HepG2 (cell line): ENCODE data around the gene TCFL5. TPM values are rescaled to one million over a fixed set of nuclear protein-coding genes. Genes with fewer than 3 reads are reported as not detected.
A peak's percentile ranks its signal among the peaks of the same experiment; 100 is the strongest.

ENCODE experiments used
- CBFB ChIP-seq: sonication (generic); formaldehyde crosslinking; IDR thresholded peaks from 2 replicates; pipeline ENCODE4 v1.4.0; 2020; ENCODE audit warnings: missing genetic modification reagents
- CENPX ChIP-seq: sonication (generic); formaldehyde crosslinking; IDR thresholded peaks from 2 replicates; pipeline ENCODE4 v1.9.0; 2021; ENCODE audit warnings: mild to moderate bottlenecking, missing genetic modification reagents, moderate library complexity
- DNMT3B ChIP-seq: conservative IDR thresholded peaks from 2 replicates; pipeline ENCODE4 v1.6.1; 2016; ENCODE audit warnings: missing biosample characterization, control low read depth
- EEA1 ChIP-seq: sonication (generic); formaldehyde crosslinking; IDR thresholded peaks from 2 replicates; pipeline ENCODE4 v1.5.1; 2020; ENCODE audit warnings: mild to moderate bottlenecking, missing genetic modification reagents, borderline replicate concordance
- EED ChIP-seq: sonication (generic); formaldehyde crosslinking; IDR thresholded peaks from 2 replicates; pipeline ENCODE4 v1.5.0; 2020; ENCODE audit warnings: mild to moderate bottlenecking, missing genetic modification reagents
- ESRRA ChIP-seq: sonication (generic); formaldehyde crosslinking; IDR thresholded peaks from 2 replicates; pipeline ENCODE4 v1.5.1; 2020; ENCODE audit warnings: mild to moderate bottlenecking, low read depth, missing genetic modification reagents
- HDAC2 ChIP-seq: sonication (generic); formaldehyde crosslinking; IDR thresholded peaks from 2 replicates; pipeline ENCODE4 v1.4.0; 2020; ENCODE audit warnings: missing genetic modification reagents
- HMG20A ChIP-seq: IDR thresholded peaks from 2 replicates; pipeline ENCODE4 v1.6.1; 2016; ENCODE audit warnings: borderline replicate concordance
- HOXA9 ChIP-seq: sonication (generic); formaldehyde crosslinking; IDR thresholded peaks from 2 replicates; pipeline ENCODE4 v1.8.1; 2022; ENCODE audit warnings: missing genetic modification reagents, mild to moderate bottlenecking, moderate library complexity, borderline replicate concordance
- JDP2 ChIP-seq: sonication (generic); formaldehyde crosslinking; IDR thresholded peaks from 2 replicates; pipeline ENCODE4 v1.8.1; 2022; ENCODE audit warnings: missing genetic modification reagents, borderline replicate concordance
- NFIB ChIP-seq: sonication (generic); formaldehyde crosslinking; IDR thresholded peaks from 2 replicates; pipeline ENCODE4 v1.9.0; 2021; ENCODE audit warnings: missing genetic modification reagents, mild to moderate bottlenecking, borderline replicate concordance
- NFYC ChIP-seq: IDR thresholded peaks from 2 replicates; pipeline ENCODE4 v1.6.1; 2016; ENCODE audit warnings: missing genetic modification reagents, missing compliant biosample characterization
- NR3C1 ChIP-seq: sonication (generic); formaldehyde crosslinking; IDR thresholded peaks from 2 replicates; pipeline ENCODE4 v1.4.0; 2020; ENCODE audit warnings: missing genetic modification reagents
- REXO4 ChIP-seq: sonication (generic); formaldehyde crosslinking; IDR thresholded peaks from 2 replicates; pipeline ENCODE4 v1.8.0; 2022; ENCODE audit warnings: missing genetic modification reagents, mild to moderate bottlenecking, borderline replicate concordance
- ZBTB14 ChIP-seq: sonication (generic); formaldehyde crosslinking; IDR thresholded peaks from 2 replicates; pipeline ENCODE4 v1.4.0; 2020; ENCODE audit warnings: missing genetic modification reagents
- ZBTB3 ChIP-seq: sonication (generic); formaldehyde crosslinking; IDR thresholded peaks from 2 replicates; pipeline ENCODE4 v1.4.0; 2020; ENCODE audit warnings: low read depth, mild to moderate bottlenecking, moderate library complexity, missing genetic modification reagents, borderline replicate concordance
- ZNF124 ChIP-seq: sonication (generic); formaldehyde crosslinking; IDR thresholded peaks from 2 replicates; pipeline ENCODE4 v1.4.0; 2020; ENCODE audit warnings: missing genetic modification reagents
- ZNF253 ChIP-seq: sonication (generic); formaldehyde crosslinking; IDR thresholded peaks from 2 replicates; pipeline ENCODE4 v1.8.0; 2022; ENCODE audit warnings: mild to moderate bottlenecking, missing genetic modification reagents, borderline replicate concordance
- ZNF33B ChIP-seq: sonication (generic); formaldehyde crosslinking; IDR thresholded peaks from 2 replicates; pipeline ENCODE4 v1.5.1; 2020; ENCODE audit warnings: mild to moderate bottlenecking, missing genetic modification reagents
- ZNF550 ChIP-seq: sonication (generic); formaldehyde crosslinking; IDR thresholded peaks from 2 replicates; pipeline ENCODE4 v1.4.0; 2020; ENCODE audit warnings: mild to moderate bottlenecking, missing genetic modification reagents, borderline replicate concordance
- ZNF563 ChIP-seq: sonication (generic); formaldehyde crosslinking; IDR thresholded peaks from 2 replicates; pipeline ENCODE4 v1.8.0; 2022; ENCODE audit warnings: mild to moderate bottlenecking, moderate library complexity, missing genetic modification reagents
- ZNF605 ChIP-seq: sonication (generic); formaldehyde crosslinking; IDR thresholded peaks from 2 replicates; pipeline ENCODE4 v1.8.0; 2022; ENCODE audit warnings: mild to moderate bottlenecking, missing genetic modification reagents
- ZNF703 ChIP-seq: sonication (generic); formaldehyde crosslinking; IDR thresholded peaks from 2 replicates; pipeline ENCODE4 v1.5.1; 2020; ENCODE audit warnings: missing genetic modification reagents, mild to moderate bottlenecking, moderate library complexity, borderline replicate concordance
- ZNF891 ChIP-seq: sonication (generic); formaldehyde crosslinking; IDR thresholded peaks from 2 replicates; pipeline ENCODE4 v1.5.0; 2020; ENCODE audit warnings: mild to moderate bottlenecking, missing genetic modification reagents
- polyA plus RNA-seq, 8 experiments: library from polyadenylated mRNA; depleted of rRNA in 3 of 8; stranded (reverse) in 7 of 8; unstranded in 1 of 8; fragments of >200 nt; fragmentation: Illumina TruSeq in 4 of 8; extraction: Trizol in 4 of 8; gene quantifications; 2 replicates each; pipeline versions ENCODE4 v1.2.1 to v1.2.3, GENCODE V29; 2011 to 2016; ENCODE audit warnings: low read depth in 4 of 8, missing spikeins in 1 of 8, mixed read lengths in 1 of 8; ENCODE audit not compliant: insufficient read depth in 1 of 8
- total RNA-seq, 5 experiments: library from RNA; depleted of rRNA; stranded (reverse); fragments of >200 nt; fragmentation: Illumina TruSeq; extraction: Trizol; gene quantifications; 2 replicates each; pipeline ENCODE4 v1.2.3, GENCODE V29; 2016; ENCODE audit warnings: low read depth in 1 of 5
- TF ChIP-seq, protein P1 (sequence below): sonication (generic); formaldehyde crosslinking; IDR thresholded peaks from 2 replicates; pipeline ENCODE4 v1.4.0; 2020; ENCODE audit warnings: mild to moderate bottlenecking, missing genetic modification reagents
- TF ChIP-seq, protein P2 (sequence below): sonication (generic); formaldehyde crosslinking; conservative IDR thresholded peaks from 2 replicates; pipeline ENCODE4 v1.8.1; 2023; ENCODE audit warnings: missing genetic modification reagents
- TF ChIP-seq, protein P3 (sequence below): IDR thresholded peaks from 2 replicates; pipeline ENCODE4 v1.6.1; 2016; ENCODE audit warnings: missing compliant biosample characterization, missing genetic modification reagents, borderline replicate concordance

TCFL5 gene
- total and polyA plus RNA-seq, 2 of the 13 experiments (the other 11 are each of a cell fraction or from before 2014, with no cell fraction given) = 14.8 to 20.0 TPM

- TF ChIP-seq HOXA9 (CRISPR knock-in tag) (peak; percentile 55; the same call in 1 of the 2 replicates), HDAC2 (CRISPR knock-in tag) (no peak), ESRRA (CRISPR knock-in tag) (no peak), DNMT3B (CRISPR knock-in tag) (no peak), ZNF703 (no peak), JDP2 (no peak; the same call in 1 of the 2 replicates), ZNF605 (no peak), NR3C1 (CRISPR knock-in tag) (no peak), HMG20A (no peak), NFIB (CRISPR knock-in tag) (no peak), ZNF124 (CRISPR knock-in tag) (no peak), NFYC (CRISPR knock-in tag) (no peak), ZNF253 (CRISPR knock-in tag) (no peak), REXO4 (CRISPR knock-in tag) (no peak), ZBTB14 (CRISPR knock-in tag) (peak; percentile 60), ZNF563 (CRISPR knock-in tag) (peak; percentile 44), ZNF33B (CRISPR knock-in tag) (no peak), ZNF891 (CRISPR knock-in tag) (peak; percentile 67; the same call in 1 of the 2 replicates), CENPX (no peak), EED (no peak; the same call in 1 of the 2 replicates), ZNF550 (no peak), CBFB (CRISPR knock-in tag) (0 out of 2 replicates have a peak, but pooled peaks have one; percentile 66), ZBTB3 (CRISPR knock-in tag) (0 out of 2 replicates have a peak, but pooled peaks have one; percentile 54), EEA1 (CRISPR knock-in tag) (0 out of 2 replicates have a peak, but pooled peaks have one; percentile 62)
- TF ChIP-seq, protein P1, sequence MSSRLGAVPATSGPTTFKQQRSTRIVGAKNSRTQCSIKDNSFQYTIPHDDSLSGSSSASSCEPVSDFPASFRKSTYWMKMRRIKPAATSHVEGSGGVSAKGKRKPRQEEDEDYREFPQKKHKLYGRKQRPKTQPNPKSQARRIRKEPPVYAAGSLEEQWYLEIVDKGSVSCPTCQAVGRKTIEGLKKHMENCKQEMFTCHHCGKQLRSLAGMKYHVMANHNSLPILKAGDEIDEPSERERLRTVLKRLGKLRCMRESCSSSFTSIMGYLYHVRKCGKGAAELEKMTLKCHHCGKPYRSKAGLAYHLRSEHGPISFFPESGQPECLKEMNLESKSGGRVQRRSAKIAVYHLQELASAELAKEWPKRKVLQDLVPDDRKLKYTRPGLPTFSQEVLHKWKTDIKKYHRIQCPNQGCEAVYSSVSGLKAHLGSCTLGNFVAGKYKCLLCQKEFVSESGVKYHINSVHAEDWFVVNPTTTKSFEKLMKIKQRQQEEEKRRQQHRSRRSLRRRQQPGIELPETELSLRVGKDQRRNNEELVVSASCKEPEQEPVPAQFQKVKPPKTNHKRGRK = no peak
- TF ChIP-seq, protein P2, sequence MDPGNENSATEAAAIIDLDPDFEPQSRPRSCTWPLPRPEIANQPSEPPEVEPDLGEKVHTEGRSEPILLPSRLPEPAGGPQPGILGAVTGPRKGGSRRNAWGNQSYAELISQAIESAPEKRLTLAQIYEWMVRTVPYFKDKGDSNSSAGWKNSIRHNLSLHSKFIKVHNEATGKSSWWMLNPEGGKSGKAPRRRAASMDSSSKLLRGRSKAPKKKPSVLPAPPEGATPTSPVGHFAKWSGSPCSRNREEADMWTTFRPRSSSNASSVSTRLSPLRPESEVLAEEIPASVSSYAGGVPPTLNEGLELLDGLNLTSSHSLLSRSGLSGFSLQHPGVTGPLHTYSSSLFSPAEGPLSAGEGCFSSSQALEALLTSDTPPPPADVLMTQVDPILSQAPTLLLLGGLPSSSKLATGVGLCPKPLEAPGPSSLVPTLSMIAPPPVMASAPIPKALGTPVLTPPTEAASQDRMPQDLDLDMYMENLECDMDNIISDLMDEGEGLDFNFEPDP = 0 out of 2 replicates have a peak, but pooled peaks have one; percentile 96
- TF ChIP-seq, protein P3, sequence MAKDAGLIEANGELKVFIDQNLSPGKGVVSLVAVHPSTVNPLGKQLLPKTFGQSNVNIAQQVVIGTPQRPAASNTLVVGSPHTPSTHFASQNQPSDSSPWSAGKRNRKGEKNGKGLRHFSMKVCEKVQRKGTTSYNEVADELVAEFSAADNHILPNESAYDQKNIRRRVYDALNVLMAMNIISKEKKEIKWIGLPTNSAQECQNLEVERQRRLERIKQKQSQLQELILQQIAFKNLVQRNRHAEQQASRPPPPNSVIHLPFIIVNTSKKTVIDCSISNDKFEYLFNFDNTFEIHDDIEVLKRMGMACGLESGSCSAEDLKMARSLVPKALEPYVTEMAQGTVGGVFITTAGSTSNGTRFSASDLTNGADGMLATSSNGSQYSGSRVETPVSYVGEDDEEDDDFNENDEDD (CRISPR knock-in tag) = no peak
These were observed 56.9 kb downstream of the TCFL5 start, which contains the start of gene OGFR (continued) for GRCh38 chr20:62804627-62805154.
